ENCODE measurements around the gene AOAH.

Gene AOAH

DNA sequence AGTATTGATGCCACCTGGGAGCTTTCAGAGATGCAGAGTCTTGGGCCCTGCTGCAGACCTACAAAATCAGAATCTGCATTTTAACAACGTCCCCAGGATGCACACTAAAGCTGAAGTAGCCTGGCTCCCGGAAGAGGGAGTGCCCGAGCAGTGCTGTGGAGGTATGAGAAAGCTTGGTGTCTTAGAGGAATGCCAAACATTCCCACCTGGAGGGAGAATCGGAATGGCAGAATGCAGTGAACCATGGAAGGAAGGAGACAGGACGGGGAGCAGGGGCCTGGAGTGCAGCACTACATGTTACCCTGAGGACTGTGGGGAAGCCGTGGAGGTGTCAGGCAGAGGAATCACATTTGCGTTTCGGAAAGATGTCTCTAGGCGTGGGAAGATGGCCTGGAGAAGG lies 90.9 kb downstream of the AOAH start:
- no peak overlapping the region for H3K27ac ChIP-seq
- H3K9me3 ChIP-seq (ENCODE audit: severe bottlenecking): no peaks in the 10 kb centered on the region
- TF ChIP-seq, protein P1, sequence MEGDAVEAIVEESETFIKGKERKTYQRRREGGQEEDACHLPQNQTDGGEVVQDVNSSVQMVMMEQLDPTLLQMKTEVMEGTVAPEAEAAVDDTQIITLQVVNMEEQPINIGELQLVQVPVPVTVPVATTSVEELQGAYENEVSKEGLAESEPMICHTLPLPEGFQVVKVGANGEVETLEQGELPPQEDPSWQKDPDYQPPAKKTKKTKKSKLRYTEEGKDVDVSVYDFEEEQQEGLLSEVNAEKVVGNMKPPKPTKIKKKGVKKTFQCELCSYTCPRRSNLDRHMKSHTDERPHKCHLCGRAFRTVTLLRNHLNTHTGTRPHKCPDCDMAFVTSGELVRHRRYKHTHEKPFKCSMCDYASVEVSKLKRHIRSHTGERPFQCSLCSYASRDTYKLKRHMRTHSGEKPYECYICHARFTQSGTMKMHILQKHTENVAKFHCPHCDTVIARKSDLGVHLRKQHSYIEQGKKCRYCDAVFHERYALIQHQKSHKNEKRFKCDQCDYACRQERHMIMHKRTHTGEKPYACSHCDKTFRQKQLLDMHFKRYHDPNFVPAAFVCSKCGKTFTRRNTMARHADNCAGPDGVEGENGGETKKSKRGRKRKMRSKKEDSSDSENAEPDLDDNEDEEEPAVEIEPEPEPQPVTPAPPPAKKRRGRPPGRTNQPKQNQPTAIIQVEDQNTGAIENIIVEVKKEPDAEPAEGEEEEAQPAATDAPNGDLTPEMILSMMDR (IDR thresholded peaks at IDR 0.05; ENCODE audit: low read depth, low read length): no peak
- H3K36me3 ChIP-seq: no peaks in the 10 kb centered on the region
- H3K4me3 ChIP-seq (ENCODE audit: low read depth, low read length): no peak overlapping the region
- H3K27me3 ChIP-seq (ENCODE audit: insufficient read depth, low read depth, severe bottlenecking): no peaks in the 10 kb centered on the region
- DNase-seq: no peak

DNA sequence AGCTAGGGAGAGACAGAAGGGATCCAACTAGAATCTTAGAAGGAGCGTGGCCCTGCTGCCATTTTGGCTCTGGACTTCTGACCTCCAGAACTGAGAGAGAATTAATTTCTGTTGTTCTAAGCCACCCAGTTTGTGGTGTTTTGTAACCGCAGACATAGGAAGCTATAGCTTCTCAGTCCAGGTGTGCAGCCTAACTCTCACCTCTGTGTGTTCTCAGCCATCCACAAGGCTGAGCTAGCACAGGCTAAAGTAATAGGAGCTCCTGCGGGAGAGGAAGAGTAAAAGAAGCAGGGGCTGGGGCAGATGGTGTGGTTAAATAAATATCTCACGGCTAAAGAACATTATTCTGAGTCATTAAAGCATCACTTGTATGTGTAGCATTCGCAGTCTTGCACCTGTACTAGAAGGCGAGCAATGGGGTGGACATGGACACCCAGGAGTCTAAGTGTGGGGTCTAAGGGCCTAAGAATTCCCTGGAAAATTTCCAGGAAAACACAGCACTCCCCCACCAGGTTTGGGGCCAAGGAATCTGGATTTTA lies 94.1 kb downstream of the AOAH start:
- no peaks in the 10 kb centered on the region for H3K27me3 ChIP-seq (ENCODE audit: insufficient read depth, low read depth, severe bottlenecking)
- no peaks in the 10 kb centered on the region for H3K36me3 ChIP-seq
- no peak overlapping the region for H3K4me3 ChIP-seq (ENCODE audit: low read depth, low read length)
- TF ChIP-seq, protein P1 (IDR thresholded peaks at IDR 0.05; ENCODE audit: low read depth, low read length): no peak
- DNase-seq: no peak
- H3K27ac ChIP-seq: no peak overlapping the region
- no peaks in the 10 kb centered on the region for H3K9me3 ChIP-seq (ENCODE audit: severe bottlenecking)

DNA sequence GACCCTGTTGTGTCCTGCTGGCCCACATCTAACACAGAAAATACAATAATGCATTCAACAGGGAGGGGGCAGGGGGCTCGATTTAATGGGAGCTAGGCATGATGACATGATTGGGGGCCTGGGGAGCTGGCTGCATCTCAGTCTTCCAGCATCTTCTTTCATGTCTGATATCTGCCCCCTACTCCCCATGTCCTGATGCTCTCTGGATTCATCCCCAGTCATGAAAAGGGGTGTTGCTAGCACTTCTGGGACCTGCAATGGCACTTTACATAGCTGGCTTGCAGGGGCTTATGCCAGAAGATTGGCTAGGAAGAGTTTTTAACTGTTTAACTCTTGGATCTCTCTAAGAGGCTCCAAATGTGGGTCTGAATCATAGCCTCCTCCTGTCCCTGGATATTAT lies 94.9 kb downstream of the AOAH start:
- Histone ChIP-seq H3K27me3 (ENCODE audit: insufficient read depth, low read depth, severe bottlenecking) (no peaks in the 10 kb centered on the region), H3K27ac (no peak overlapping the region), H3K36me3 (no peaks in the 10 kb centered on the region), H3K4me3 (ENCODE audit: low read depth, low read length) (no peak overlapping the region), H3K9me3 (ENCODE audit: severe bottlenecking) (no peaks in the 10 kb centered on the region)
- TF ChIP-seq, protein P1 (IDR thresholded peaks at IDR 0.05; ENCODE audit: low read depth, low read length): no peak
- DNase-seq: no peak

DNA sequence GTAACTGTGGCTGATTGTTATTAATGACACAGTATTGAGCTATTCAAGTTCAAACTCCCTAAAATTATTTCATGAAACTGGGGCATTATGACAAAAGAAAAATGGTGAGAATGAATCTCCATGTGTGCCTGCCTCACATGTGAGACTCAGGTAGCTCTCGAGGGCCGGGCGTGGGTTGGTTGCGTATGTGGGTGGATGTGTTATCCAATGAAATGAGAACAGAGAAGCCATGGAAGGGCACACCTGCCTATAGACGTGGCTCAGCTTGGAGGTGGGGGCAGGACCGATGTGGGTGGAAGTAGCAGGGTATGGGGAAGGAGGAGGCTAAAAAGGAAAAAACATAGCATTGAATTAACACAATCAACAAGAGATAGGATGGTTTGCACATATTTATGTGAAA lies 96.5 kb downstream of the AOAH start:
- Histone ChIP-seq H3K4me3 (ENCODE audit: low read depth, low read length) (no peak overlapping the region), H3K27me3 (ENCODE audit: insufficient read depth, low read depth, severe bottlenecking) (no peaks in the 10 kb centered on the region), H3K9me3 (ENCODE audit: severe bottlenecking) (no peaks in the 10 kb centered on the region), H3K27ac (no peak overlapping the region), H3K36me3 (no peaks in the 10 kb centered on the region)
- DNase-seq: no peak
- TF ChIP-seq, protein P1 (IDR thresholded peaks at IDR 0.05; ENCODE audit: low read depth, low read length): no peak

DNA sequence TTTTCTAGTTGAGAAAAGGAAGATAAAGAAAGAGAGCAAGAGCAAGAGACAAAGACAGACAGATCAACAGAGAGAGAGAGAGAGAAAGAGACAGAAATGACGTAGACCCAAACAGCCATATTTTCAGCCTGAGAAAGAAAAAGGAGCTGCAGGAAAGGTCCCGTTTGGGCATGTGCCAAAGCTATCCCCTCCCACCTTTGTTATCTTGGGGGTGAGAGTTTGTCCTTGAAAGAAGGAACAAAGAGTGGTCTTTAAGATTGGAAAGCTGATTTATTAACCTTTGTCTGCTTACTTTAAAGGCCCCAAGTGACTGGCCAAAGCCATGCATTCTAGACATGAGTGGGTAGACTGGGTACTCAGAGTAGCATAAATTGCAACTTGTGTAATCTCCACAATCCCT lies 98.2 kb downstream of the AOAH start:
- TF ChIP-seq, protein P1 (IDR thresholded peaks at IDR 0.05; ENCODE audit: low read depth, low read length): no peak
- H3K9me3 ChIP-seq (ENCODE audit: severe bottlenecking): no peaks in the 10 kb centered on the region
- no peak for DNase-seq
- H3K27ac ChIP-seq: no peak overlapping the region
- H3K36me3 ChIP-seq: no peaks in the 10 kb centered on the region
- H3K4me3 ChIP-seq (ENCODE audit: low read depth, low read length): no peak overlapping the region
- H3K27me3 ChIP-seq (ENCODE audit: insufficient read depth, low read depth, severe bottlenecking): no peaks in the 10 kb centered on the region

DNA sequence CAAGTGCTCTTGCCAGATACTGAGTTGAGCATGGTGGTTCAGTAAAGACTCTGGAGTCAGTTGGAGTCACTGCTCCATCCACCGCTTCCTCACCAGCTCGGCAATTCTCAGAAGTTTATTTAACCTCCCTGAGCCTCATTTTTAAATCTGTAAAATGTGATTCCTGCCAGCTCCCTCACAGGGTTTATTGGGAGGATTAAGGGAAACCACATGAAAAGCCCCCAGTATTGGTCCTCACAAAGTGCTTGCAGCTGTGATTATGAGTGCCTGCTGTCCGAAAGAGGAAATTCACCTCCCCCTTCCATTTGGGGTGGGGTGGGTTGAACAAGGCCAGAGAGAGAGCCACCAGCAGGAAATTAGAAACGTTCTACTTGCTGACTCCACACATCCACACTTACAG lies 99.0 kb downstream of the AOAH start:
- Histone ChIP-seq H3K4me3 (ENCODE audit: low read depth, low read length) (no peak overlapping the region), H3K9me3 (ENCODE audit: severe bottlenecking) (no peaks in the 10 kb centered on the region), H3K27ac (no peak overlapping the region), H3K36me3 (no peaks in the 10 kb centered on the region), H3K27me3 (ENCODE audit: insufficient read depth, low read depth, severe bottlenecking) (no peaks in the 10 kb centered on the region)
- TF ChIP-seq, protein P1 (IDR thresholded peaks at IDR 0.05; ENCODE audit: low read depth, low read length): no peak
- no peak for DNase-seq

All from WERI-Rb-1 (cell line).